22Rv1 (cell line): Measurements from ENCODE around the gene LDLRAD4.

Experiments
- H3K27ac ChIP-seq: fragments of 450-650 bp; 2 replicates; pipeline ENCODE4 v1.5.1; 2017
- CTCF ChIP-seq: fragments of 450-650 bp; IDR thresholded peaks from 2 replicates; pipeline ENCODE4 v1.5.1; 2017; ENCODE audit warnings: mild to moderate bottlenecking
- ZFX ChIP-seq: fragments of 450-650 bp; IDR thresholded peaks from 2 replicates; pipeline ENCODE4 v1.6.1; 2017; ENCODE audit warnings: antibody characterized with exemption, borderline replicate concordance

LDLRAD4 gene

DNA sequence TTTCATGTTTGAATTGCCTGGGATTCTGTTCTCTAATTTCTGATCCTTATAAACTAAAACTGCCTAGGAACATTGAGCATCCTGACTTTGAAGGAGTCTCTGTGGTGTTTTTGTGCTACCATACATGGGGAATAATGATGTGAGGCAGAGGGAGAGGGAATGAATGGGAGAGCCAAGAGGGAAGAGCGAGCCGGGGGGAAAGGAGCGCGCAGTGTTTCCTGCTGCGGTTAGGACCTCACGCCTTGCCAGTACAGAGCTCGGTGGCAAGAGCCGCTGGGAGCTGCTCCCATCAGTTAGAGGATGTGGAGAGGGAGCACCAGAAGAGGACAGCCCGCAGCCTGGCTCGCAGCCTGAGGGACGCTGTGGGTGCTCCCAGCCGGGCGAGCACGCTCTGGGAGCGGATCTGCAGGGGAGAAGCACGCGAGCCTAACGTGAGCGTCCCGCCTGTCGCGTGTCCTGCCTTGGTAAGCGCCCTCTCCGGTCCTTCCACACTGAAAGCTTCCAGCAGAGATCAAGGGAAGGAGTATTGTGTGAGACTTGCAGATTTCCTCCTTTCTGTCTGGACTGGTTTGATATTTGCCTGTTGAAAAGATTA is 393.1 kb downstream of the LDLRAD4 start:
- no peak overlapping the region for H3K27ac ChIP-seq

DNA sequence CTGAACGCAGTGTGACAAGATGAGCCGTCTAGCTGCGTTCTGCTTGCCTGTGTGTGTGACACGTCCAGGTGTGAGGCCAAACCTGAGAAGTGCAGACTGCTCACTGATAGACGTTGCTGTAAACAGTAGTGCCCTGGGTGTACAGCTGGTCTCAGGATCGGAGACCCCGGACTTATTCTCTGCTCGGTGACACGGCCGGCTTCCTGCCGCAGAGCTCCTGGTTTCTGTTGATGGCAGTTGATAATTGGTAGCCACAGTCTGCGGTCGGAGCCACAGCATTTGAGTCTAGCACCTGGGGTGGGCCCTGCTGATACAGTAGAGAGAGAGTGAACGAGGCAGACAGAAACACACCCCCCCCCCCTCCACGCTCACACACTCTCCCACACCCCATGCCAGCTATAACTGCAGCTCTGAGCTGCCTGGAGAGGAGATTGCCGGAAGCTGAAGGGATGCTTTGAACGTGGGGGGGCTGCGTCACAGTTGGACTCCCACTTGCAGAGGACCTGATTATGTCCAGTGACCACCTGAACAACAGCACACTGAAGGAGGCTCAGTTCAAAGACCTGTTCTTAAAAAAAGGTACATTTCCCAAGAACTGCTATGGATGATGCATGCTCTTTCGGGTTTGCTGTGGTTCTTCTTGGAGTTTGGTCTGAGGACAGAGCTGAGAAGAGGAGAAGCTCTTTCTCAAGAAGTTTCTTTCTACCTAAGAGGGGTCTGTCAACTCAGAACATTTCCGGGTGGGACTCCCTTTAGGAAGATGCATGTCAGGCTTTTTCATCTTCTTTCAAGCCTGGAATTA is 393.8 kb downstream of the LDLRAD4 start:
- TF ChIP-seq ZFX, result no peak
- H3K27ac ChIP-seq, result no peak overlapping the region

More for the DNA sequence above, 393.1 kb downstream of the LDLRAD4 start:
- TF ChIP-seq CTCF (0 out of 2 replicates have a peak, but pooled peaks have one; percentile 5), ZFX (no peak)

DNA sequence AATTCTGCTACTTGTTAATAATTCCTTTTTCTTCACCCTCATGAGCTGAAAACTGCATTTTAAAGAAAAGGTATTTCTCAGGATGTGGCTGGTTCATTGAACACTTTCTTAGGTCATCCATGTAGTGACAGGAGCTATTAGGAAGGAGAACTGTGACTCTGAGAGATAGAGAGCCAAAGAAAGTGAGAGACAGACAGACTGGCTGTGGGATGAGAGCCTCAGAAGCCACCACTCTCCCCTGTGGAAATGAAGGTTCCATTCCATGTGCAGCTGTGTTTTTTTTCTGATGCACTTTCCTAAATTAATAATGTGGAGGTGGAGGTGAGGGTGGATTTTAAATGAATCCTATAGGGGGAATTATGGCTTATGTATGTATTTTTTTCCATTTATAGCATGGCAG is 394.5 kb downstream of the LDLRAD4 start:
- H3K27ac ChIP-seq, result no peak overlapping the region
- TF ChIP-seq ZFX, result no peak
- TF ChIP-seq CTCF, result no peak

GRCh38 chr18:13613591-13614501 is 395.3 kb downstream of the LDLRAD4 start:
- TF ChIP-seq CTCF, result no peak
- TF ChIP-seq ZFX, result no peak
- H3K27ac ChIP-seq, result no peak overlapping the region

DNA sequence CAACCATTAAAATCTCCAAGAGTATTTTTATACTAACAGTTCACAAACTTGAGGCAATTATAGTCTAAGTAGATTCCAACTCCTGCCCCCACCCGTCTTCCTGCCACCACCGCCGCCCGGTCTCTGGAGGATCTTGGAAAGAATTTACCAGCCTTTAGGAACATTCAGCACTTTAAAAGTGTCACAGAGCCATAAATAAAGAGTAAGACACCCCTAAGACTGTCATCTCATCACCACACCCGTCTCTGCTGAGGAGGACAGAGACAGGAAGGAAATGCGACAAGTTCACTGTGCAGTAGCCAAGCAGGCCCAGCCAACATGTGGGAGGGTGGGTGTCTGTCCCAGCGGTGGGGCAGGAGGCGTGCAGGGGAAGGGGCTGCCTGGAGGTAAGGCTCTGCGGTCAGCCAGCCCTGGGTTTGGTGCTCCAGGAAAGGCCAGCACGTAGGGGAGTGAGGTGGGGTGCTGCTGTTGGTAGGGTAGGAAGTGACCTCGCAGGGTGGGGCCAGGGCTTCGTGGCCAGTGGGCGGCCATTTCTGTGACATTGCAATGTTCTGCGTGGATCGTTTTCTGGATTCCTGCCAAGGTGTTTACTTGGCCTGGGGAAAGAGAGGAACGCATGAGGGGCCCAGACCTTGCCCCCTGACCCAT is 396.2 kb downstream of the LDLRAD4 start:
- TF ChIP-seq ZFX (no peak), CTCF (no peak)

DNA sequence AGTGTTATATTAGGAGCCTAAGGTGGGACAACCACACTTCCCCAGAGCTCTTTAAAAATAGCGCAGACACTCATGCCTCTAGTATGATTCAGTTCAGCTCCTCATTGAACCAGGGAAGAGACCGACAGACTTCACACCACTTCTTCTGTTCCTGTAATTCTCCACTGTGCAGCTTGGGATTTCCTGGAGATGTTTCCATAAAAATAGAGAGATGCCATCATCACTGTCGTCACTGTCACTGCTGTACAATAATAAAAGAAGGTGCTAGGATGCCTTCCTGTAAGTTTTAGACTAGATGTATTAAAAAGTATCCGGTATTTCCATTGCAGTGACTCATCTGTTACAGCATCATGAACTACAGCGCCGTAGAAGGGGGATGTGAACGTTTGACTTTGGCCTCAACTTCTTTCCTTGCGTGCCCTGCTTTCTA is 396.9 kb downstream of the LDLRAD4 start:
- no peak for TF ChIP-seq CTCF
- no peak for TF ChIP-seq ZFX
- H3K27ac ChIP-seq, result no peak overlapping the region

More for the DNA sequence above, 396.2 kb downstream of the LDLRAD4 start:
- H3K27ac ChIP-seq, result no peak overlapping the region

- TF ChIP-seq ZFX (no peak), CTCF (no peak)
These were observed 397.5 kb downstream of the LDLRAD4 start for GRCh38 chr18:13616041-13616440.

More at GRCh38 chr18:13616041-13616440, 397.5 kb downstream of the LDLRAD4 start:
- H3K27ac ChIP-seq, result no peak overlapping the region
